Measurements from ENCODE around the gene TAF1C. TPM values are rescaled to one million over a fixed set of nuclear protein-coding genes. Genes with fewer than 3 reads are reported as not detected.

TAF1C gene
- total RNA-seq, 1 experiment from 2014 or later, result 17.1 TPM

DNA sequence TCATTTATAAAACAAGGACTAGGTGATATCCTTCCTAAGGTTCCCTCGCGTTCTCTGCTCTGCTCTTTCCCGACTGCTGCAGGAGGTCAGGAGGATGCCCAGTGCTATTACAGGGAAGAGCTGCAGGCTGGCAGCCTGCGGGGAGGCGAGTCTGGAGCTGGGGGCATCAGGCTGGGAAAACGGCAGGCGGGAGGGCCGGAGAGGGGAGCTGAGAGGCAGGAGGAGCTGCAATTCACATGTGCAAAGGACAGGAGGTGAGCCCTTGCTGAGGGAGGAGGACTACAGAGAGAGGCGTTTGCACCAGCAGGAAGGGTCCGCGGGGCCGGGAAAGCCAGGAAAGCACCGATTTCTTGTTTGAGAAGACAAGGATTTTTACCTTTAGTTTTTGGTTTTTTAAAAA is 12.2 kb upstream of the TAF1C start:
- H3K27me3 ChIP-seq, result no peaks in the 10 kb centered on the region
- H3K36me3 ChIP-seq, result no peaks in the 10 kb centered on the region
- H3K4me3 ChIP-seq, result no peak overlapping the region
- H3K4me1 ChIP-seq, result no peaks in the 10 kb centered on the region
- no peak overlapping the region for H3K27ac ChIP-seq
- no peaks in the 10 kb centered on the region for H3K9me3 ChIP-seq (replicated peaks)
- DNase-seq, result no peak

- H3K4me1 ChIP-seq, result no peaks in the 10 kb centered on the region
- no peak overlapping the region for H3K27ac ChIP-seq
- H3K36me3 ChIP-seq, result no peaks in the 10 kb centered on the region
- no peaks in the 10 kb centered on the region for H3K9me3 ChIP-seq (replicated peaks)
- no peak overlapping the region for H3K4me3 ChIP-seq
- no peak for DNase-seq
- no peaks in the 10 kb centered on the region for H3K27me3 ChIP-seq
Observed at GRCh38 chr16:84198401-84198800, 11.5 kb upstream of the TAF1C start.

- Histone ChIP-seq H3K4me1 (no peaks in the 10 kb centered on the region), H3K36me3 (no peaks in the 10 kb centered on the region), H3K4me3 (no peak overlapping the region), H3K27ac (no peak overlapping the region), H3K27me3 (no peaks in the 10 kb centered on the region), H3K9me3 (replicated peaks) (no peaks in the 10 kb centered on the region)
- no peak for DNase-seq
Observed at GRCh38 chr16:84197466-84198128, 10.7 kb upstream of the TAF1C start.

- no peak overlapping the region for H3K27ac ChIP-seq
- no peak for DNase-seq
- no peaks in the 10 kb centered on the region for H3K36me3 ChIP-seq
- H3K4me1 ChIP-seq, result no peaks in the 10 kb centered on the region
- H3K27me3 ChIP-seq, result no peaks in the 10 kb centered on the region
- H3K9me3 ChIP-seq (replicated peaks), result no peaks in the 10 kb centered on the region
- H3K4me3 ChIP-seq, result no peak overlapping the region
Observed at GRCh38 chr16:84196727-84197394, 10.0 kb upstream of the TAF1C start.

DNA sequence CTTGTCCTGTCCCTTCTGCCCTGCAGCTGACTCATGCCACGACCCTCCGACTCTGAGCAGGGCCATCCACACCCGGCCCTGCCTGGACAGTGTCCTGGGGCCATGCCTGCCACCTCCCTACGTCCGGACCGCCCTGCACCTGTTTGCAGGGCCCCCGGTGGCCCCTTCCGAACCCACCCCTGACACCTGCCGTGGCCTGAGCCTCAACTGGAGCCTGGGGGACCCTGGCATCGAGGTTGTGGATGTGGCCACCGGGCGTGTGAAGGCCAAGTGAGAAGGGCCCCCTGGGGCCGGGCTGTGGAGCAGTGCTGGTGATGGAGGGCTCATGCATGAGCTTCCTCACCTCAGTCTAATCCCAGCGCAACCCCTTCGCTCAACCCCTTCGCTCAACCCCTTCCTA is 9.2 kb upstream of the TAF1C start:
- DNase-seq, result no peak
- Histone ChIP-seq H3K9me3 (replicated peaks) (no peaks in the 10 kb centered on the region), H3K36me3 (no peaks in the 10 kb centered on the region), H3K4me3 (no peak overlapping the region), H3K27me3 (no peaks in the 10 kb centered on the region), H3K4me1 (no peaks in the 10 kb centered on the region), H3K27ac (no peak overlapping the region)

- Histone ChIP-seq H3K4me3 (no peak overlapping the region), H3K9me3 (replicated peaks) (no peaks in the 10 kb centered on the region), H3K4me1 (no peaks in the 10 kb centered on the region), H3K27ac (no peak overlapping the region), H3K36me3 (no peaks in the 10 kb centered on the region), H3K27me3 (no peaks in the 10 kb centered on the region)
- DNase-seq, result no peak
Observed at GRCh38 chr16:84195201-84196093, 8.6 kb upstream of the TAF1C start.

- no peak overlapping the region for H3K27ac ChIP-seq
- H3K27me3 ChIP-seq, result no peaks in the 10 kb centered on the region
- H3K9me3 ChIP-seq (replicated peaks), result no peaks in the 10 kb centered on the region
- no peak for DNase-seq
- no peaks in the 10 kb centered on the region for H3K36me3 ChIP-seq
- H3K4me1 ChIP-seq, result peaks cover 2% of the 10 kb centered on the region; the same call in 1 of the 2 replicates
- no peak overlapping the region for H3K4me3 ChIP-seq
Observed at GRCh38 chr16:84194470-84195200, 7.8 kb upstream of the TAF1C start.

DNA sequence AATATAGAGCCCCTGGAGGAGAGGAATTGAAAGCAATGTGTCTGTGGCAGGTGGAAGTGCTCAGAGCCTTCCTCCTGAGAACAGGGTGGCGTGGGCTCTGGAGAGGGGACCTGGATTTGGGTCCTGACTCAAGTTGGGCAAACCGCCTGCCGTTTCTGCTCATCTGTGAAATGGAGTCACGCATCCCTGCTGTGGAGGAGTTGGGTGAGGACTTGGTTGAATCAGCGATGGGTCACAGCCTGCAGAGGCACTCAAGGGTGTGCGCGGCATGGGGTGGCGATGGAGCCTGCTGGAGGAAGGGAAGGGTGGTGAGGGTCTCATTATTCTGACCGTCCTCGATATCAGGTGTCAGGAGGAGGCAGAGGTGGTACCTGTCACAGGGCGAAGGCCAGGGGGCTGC is 7.2 kb upstream of the TAF1C start:
- no peaks in the 10 kb centered on the region for H3K9me3 ChIP-seq (replicated peaks)
- no peaks in the 10 kb centered on the region for H3K27me3 ChIP-seq
- H3K4me3 ChIP-seq, result no peak overlapping the region
- DNase-seq, result no peak
- peaks cover 3% of the 10 kb centered on the region; the same call in 1 of the 2 replicates for H3K4me1 ChIP-seq
- no peak overlapping the region for H3K27ac ChIP-seq
- no peaks in the 10 kb centered on the region for H3K36me3 ChIP-seq

DNA sequence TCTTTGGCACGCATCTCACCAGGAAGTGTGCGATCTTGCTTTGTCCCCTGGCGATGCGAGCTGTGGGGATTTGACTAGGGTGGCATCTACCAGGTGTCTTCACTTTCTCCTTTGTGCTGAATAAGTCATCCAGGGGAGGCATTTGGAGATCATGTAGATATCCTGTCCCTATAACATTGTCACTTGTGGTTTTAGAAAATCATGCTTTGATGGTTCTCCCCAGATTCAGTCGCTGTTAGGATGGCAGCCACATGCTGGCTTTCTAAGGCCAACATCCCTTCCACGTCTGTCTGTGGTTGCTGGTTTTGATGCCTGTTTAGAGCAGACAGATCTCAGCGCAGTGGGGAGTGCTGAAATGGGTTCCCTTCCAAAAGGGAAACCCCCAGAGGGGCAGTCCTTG is 6.6 kb upstream of the TAF1C start:
- H3K9me3 ChIP-seq (replicated peaks), result no peaks in the 10 kb centered on the region
- no peak overlapping the region for H3K4me3 ChIP-seq
- DNase-seq, result no peak
- H3K27ac ChIP-seq, result no peak overlapping the region
- peaks cover 3% of the 10 kb centered on the region; the same call in 1 of the 2 replicates for H3K4me1 ChIP-seq
- no peaks in the 10 kb centered on the region for H3K27me3 ChIP-seq
- H3K36me3 ChIP-seq, result no peaks in the 10 kb centered on the region

DNA sequence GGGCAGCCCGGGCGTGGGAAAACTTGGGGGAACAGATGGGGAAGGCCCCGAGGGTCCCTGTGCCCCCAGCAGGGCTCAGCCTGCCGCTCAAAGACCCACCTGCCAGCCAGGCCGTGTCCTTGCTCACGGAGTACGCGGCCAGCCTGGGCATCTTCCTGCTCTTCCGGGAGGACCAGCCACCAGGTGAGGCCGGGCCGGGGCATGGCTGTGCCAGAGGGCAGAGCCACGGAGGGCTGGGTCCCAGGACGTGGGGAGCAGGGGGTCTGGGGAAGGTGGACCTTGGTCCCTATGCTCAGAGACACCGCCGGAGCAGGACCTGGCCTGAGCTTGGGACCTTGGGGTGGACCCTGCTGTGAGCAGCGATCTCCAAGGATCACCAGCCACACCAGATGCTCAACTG is 4.6 kb upstream of the TAF1C start:
- no peak overlapping the region for H3K27ac ChIP-seq
- H3K36me3 ChIP-seq, result no peaks in the 10 kb centered on the region
- no peaks in the 10 kb centered on the region for H3K27me3 ChIP-seq
- peaks cover 3% of the 10 kb centered on the region; the same call in 1 of the 2 replicates for H3K4me1 ChIP-seq
- H3K9me3 ChIP-seq (replicated peaks), result no peaks in the 10 kb centered on the region
- no peak for DNase-seq
- no peak overlapping the region for H3K4me3 ChIP-seq

DNA sequence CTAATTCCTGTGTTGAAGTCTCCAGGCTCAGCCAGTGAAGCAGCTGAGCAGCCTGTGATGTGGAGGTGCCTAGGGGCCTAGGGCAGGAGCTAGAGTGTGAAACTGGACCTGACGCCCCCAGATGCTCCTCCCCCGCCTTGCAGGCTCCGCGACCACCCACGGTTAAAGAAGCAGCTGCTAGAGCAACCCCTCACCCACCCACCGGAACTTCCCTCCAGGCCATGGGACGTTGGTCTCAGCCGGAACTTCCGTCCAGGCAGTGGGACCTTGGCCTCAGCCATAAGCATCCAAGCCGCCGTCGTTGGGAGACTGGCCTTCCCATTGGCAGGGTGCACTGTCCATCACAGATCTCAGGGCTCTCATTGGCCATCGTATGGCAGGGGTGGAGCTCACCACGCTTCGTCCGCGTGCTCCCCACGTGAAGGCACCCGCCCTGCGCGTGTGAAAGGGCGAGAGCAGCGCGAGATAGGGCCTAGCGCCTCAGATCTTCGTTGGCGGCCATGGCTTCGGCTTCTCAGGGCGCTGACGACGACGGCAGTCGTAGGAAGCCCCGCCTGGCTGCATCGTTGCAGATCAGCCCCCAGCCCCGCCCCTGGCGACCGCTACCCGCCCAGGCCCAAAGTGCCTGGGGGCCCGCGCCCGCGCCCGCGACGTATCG is 4.0 kb upstream of the TAF1C start, which contains the start of gene ADAD2:
ADAD2 (plus strand) TSS at position 427 of the 658 bp plus-strand sequence; CDS start at position 501, 74 bp downstream.
- Histone ChIP-seq H3K36me3 (no peaks in the 10 kb centered on the region), H3K4me1 (peaks cover 3% of the 10 kb centered on the region; the same call in 1 of the 2 replicates), H3K4me3 (no peak within 1 kb of the TSS), H3K27me3 (no peaks in the 10 kb centered on the region), H3K9me3 (replicated peaks) (no peaks in the 10 kb centered on the region), H3K27ac (no peak within 1 kb of the TSS)
- peak; percentile 58 to 68 for DNase-seq

- no peak overlapping the region for H3K27ac ChIP-seq
Observed at GRCh38 chr16:84184775-84185174, 2.1 kb downstream of the TAF1C start.

DNA sequence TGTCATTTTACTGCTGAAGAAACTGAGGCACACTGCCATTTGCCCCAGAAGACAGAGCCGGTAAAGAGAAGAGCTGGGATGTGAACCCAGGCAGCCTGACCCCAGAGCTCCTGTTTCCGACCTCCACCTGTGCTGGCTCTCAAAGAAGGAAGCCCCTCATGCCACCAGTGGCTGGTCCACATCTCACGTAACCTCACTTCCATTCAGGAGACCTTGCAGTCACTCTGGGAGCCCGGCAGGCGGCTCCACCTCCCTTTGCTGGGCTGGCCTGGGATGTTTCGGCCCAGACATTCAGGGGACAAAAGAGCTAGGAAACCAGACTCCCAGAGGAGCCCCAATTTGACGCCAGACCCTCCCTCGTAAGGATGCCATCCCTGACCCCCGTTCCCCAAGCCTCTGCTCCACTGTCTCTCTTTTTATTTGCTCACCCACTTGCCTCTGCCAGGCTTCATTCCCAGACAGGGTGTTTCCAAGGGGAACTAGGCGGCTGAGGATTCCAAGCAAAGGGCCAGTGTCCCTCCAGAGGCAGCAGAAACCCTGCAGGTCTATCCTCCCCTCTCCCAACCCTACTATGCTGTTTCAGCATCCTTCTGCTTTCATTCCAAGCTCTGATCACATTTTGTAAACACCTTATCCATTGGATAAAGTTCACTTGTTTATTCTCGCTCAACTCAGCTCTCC is 2.8 kb downstream of the TAF1C start:
- Histone ChIP-seq H3K36me3 (no peaks in the 10 kb centered on the region), H3K9me3 (replicated peaks) (no peaks in the 10 kb centered on the region), H3K27me3 (no peaks in the 10 kb centered on the region), H3K4me3 (no peak overlapping the region), H3K4me1 (no peaks in the 10 kb centered on the region), H3K27ac (no peak overlapping the region)
- DNase-seq, result no peak

More at GRCh38 chr16:84184775-84185174, 2.1 kb downstream of the TAF1C start:
- H3K4me1 ChIP-seq, result peaks cover 2% of the 10 kb centered on the region; the same call in 1 of the 2 replicates
- DNase-seq, result no peak
- H3K36me3 ChIP-seq, result no peaks in the 10 kb centered on the region
- H3K9me3 ChIP-seq (replicated peaks), result no peaks in the 10 kb centered on the region
- H3K4me3 ChIP-seq, result no peak overlapping the region
- no peaks in the 10 kb centered on the region for H3K27me3 ChIP-seq

DNA sequence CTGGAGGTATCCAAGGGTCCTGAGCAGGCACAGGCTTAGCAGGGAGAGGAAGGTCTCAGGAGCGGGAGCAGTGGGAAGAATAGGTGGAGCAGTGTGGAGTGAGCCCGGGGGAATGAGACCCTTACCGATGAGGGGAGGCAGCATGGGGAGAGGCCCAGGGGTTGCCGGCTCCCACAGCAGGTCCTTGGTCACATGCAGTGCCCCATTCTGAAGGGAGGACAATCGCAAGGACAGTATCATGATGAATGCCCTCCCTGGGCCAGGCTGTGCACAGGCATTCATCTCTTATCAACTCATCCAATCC is 3.3 kb downstream of the TAF1C start:
- Histone ChIP-seq H3K27ac (no peak overlapping the region), H3K9me3 (replicated peaks) (no peaks in the 10 kb centered on the region), H3K36me3 (no peaks in the 10 kb centered on the region), H3K4me1 (no peaks in the 10 kb centered on the region), H3K27me3 (no peaks in the 10 kb centered on the region), H3K4me3 (no peak overlapping the region)
- no peak for DNase-seq

Data from SJCRH30 (cell line).